ENCODE measurements around the gene CST11.
A peak's percentile ranks its signal among the peaks of the same experiment; 100 is the strongest.

CST11 gene

DNA sequence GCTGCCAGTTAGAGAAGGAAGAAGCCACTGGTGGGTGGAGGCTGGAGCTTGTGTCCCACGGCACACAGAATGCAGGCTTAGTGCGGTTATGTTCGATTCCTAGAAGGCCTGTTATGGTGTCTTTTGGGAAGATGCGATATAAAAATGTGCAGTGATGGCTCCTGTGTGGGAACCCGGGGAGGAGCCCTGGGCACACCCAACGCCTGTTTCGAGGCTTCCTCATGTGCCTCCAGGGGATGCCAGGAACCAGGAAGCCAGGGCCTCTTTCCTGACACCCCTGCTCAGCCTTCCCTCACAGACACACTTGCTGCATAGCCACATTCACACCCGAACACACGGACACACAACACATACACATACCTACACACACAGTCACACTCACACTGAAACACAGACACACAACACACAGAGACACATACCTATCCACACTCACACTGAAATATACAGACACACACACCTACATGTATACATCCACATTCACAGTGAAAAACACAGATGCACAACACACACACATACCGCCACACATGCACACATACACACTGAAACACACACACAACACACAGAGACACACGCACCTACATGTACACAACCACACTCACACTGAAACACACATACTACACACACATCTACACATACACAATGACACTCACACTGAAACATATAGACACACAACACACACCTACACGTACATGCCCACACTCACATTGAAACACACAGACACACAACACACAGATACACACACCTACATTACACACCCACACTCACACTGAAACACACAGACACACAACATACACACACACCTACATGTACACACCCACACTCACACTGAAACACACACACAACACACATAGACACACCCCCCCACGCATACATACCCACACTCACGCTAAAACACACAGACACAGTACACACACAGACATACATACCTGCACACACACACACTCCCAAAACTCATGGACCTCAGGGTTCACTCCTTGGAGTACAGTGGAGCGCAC lies 1.2 kb upstream of the CST11 start:
- DNase-seq (ENCODE audit: low read depth, low spot score), result no peak

DNA sequence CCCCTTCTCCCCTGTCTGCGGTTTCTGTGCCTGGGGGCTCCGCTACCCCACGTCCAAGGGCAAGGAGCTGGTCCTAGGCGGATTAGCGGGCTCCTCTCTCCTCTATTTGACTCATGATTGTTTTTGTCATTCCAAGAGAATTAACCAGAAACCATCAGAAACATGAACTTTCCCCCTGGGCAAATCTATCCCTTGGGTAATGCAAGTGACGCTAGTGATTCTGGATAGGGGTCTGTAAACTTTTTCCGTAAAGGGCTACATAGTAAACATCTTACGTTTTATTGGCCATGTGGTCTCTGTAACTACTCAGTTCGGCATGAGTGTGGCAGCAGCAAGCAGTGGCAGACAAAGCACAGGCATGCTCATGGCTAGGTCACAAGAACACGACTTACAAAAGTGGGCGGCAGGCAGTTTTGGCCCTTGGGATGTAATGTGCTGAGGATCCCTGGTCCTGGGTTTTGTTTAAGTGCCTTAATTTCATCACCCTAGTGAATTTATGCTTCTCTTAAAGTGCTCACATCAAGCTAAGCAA lies 654 bp downstream of the CST11 start:
- no peak for DNase-seq (ENCODE audit: low read depth, low spot score)

DNA sequence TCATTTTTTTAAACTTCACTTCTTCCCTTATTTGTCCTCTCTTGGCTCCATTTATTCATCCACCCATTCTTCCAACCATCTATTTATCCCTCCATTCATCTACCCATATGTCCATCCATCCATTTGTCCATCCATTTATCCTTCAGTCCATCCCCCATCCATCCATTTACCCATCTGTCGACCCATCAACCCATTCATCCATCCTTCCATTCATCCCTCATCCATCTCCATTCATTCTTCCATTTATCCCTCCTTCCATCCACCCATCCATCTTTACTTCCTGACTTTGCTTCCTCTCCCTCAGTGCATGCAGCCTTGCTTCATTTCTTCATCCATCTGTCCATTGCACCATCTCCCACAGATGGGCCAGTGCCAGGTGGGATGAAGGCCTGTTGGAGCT lies 1.8 kb downstream of the CST11 start:
- no peak for DNase-seq (ENCODE audit: low read depth, low spot score)

- no peak for DNase-seq (ENCODE audit: low read depth, low spot score)
Measured at GRCh38 chr20:23449421-23449820, 3.3 kb downstream of the CST11 start.

DNA sequence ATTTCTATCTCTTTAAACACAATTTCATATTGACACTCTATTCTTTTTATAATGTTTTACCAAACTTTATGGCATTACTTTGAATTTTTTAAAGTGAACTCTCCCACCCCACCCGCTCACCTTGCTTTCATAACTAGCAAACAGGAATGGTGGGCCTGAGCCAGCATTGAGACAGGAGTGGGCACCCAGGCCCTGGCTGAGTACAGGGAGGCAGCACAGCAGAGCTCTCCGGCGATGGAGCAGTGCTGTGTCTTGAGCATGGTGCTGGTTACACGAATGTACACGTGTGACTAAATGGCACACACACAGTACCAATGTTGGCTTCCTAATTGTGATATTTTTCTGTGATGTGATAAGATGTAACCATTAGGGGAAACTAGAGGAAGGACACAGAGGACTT lies 4.5 kb downstream of the CST11 start:
- no peak for DNase-seq (ENCODE audit: low read depth, low spot score)

- DNase-seq (ENCODE audit: low read depth, low spot score), result no peak
Measured at GRCh38 chr20:23446505-23446904, 6.2 kb downstream of the CST11 start.

GRCh38 chr20:23445596-23446217 lies 7.0 kb downstream of the CST11 start:
- DNase-seq (ENCODE audit: low read depth, low spot score), result no peak

DNA sequence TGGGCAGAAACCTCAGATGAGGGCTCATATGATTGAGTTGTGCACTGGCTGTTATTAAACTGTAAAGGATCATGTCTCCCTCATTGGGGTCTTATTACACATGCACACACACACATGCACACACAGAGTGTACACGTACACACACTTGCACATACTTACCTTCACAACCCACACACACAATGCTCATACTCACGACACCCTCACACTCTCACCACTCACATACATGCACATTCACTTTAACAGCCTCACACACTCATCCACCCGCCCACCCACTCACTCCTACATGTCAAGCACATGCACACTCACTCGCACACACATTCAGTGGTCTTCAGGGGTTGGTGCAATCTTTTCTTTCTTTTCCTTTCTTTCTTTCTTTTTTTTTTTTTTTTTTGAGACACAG lies 7.8 kb downstream of the CST11 start:
- no peak for DNase-seq (ENCODE audit: low read depth, low spot score)

GRCh38 chr20:23442436-23442835 lies 10.2 kb downstream of the CST11 start:
- no peak for DNase-seq (ENCODE audit: low read depth, low spot score)

DNA sequence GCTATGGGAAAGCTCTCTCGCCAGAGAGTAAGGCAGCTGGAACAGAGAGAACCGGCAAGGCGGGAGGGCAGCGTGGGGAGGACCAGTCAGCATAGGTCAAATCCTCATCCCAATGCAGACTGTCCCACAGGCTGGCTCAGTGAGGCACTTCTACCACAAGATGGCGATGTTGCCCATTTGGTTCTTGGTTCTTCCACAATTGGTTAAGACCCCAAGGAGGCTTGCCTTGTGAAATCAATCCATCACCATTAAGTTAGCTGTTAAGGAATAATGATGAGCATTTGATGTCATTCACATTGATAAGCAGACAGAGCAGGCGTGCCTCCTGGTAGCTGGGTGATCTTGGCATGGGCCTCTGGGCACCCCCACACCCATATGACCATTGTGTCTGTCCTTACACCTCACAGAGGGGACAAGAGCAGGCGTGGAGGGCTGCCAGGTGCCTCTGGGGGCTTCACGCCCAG lies 10.8 kb downstream of the CST11 start:
- peak; percentile 36 for DNase-seq (ENCODE audit: low read depth, low spot score)

DNA sequence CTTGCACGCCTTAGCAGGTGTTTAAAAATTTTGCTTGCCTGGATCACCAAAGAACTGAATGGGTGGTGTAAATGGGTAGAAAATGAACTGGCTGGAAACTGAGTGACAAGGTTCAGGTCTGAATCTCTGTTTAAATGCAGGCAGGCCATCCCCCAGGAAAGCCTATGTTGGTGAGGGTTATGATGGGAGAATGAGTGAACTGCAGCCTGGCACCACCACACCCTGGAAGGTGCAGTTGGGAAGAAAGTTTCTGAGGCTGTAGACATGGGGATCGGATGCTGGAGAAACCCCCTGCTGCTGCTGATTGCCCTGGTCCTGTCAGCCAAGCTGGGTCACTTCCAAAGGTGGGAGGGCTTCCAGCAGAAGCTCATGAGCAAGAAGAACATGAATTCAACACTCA lies 12.7 kb downstream of the CST11 start:
- no peak for DNase-seq (ENCODE audit: low read depth, low spot score)

GRCh38 chr20:23438661-23439060 lies 14.0 kb downstream of the CST11 start:
- DNase-seq (ENCODE audit: low read depth, low spot score), result no peak

DNA sequence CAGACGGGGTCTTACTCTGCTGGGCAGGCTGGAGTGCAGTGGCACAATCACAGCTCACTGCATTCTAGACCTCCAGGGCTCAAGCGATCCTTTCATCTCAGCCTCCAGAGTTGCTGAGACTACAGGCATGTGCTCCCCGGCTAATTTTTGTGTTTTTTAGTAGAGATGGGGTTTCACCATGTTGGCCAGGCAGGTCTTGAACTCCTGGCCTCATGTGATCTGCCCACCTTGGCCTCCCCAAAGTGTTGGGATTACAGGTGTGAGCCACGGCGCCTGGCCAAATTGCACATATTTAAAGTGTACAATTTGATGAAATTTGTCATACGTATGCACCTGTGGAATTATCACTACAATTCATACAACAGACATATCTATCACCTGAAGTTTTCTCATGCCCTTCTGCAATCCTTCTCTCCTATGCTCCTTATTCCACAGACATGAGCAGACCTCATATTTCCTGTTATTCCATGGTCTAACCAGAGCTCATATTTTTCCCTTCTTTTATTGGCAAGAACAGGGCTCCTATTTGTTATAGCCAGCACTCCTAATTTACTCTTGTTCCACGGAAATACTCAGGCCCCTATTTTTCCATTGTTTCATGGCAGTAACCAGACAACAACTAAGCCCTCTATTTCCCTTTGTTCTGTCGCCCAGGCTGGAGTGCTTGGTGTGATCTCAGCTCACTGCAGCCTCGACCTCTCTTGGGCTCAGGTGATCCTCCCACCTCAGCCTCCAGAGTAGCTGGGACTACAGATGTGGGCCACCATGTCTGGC lies 15.4 kb downstream of the CST11 start:
- DNase-seq (ENCODE audit: low read depth, low spot score), result no peak

GRCh38 chr20:23436681-23437080 lies 16.0 kb downstream of the CST11 start:
- DNase-seq (ENCODE audit: low read depth, low spot score), result no peak

DNA sequence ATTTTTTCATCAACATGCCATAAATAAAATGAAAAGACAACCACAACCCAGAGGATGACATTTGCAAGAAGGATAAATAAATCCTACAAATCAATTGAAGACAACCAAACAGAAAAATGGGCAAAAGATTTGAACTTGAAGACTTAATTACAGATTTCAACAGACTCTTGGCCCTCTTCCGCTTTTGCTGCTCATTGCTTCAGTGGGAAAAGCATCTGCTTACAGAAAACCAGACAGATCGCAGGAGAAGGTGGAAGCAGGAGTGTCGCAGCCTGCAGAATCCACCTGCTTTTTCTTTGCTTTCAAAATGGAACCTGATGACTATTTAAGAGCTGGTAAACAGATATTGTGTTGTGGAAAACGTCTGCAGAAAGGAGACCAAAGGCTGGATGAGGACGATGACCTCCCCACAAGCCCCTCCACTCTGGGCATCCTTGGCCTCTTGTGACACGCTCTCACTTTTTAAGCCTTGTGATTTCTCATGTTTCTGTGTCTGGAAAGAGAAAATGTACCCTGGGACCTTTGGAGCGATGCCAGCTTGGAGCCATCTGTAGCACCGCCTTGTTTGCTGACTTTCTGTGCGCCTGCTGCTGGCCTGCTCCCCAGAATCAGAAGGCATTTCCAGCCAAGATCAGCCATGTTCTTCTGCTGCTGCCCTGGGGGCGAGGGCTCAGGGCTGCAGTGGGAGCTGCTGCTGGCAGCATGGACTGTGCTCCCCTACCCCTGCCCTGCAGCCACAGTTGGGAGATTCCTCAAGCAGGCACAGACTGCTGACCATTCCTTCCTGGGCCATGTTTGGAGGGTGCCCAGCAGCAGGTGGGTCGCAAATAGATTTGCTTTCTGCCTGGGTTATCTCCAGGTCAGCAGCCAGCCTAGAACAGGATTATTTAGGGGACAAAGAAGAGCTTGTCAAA lies 16.8 kb downstream of the CST11 start:
- no peak for DNase-seq (ENCODE audit: low read depth, low spot score)

GRCh38 chr20:23434521-23435313 lies 18.0 kb downstream of the CST11 start:
- no peak for DNase-seq (ENCODE audit: low read depth, low spot score)

GRCh38 chr20:23433628-23434027 lies 19.0 kb downstream of the CST11 start:
- no peak for DNase-seq (ENCODE audit: low read depth, low spot score)

DNA sequence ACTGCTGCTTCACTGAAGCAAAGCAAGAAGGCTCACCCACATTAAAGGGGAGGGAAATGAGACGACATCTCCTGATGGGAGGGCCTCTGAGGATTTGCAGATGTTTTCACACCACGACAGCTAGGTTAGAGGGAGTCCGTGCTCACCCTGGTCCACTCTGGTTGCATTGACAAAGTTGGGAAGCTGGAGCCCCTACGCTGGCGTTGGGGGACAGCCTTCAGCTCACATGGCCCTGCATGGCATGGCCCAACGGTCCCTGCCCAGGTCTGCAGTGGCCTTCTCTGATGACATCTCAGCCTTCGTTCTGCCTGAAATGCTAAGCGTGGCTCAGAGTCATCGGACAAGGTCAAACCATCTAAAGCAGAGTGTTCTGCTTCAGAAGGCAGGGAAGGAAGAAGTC lies 27.5 kb downstream of the CST11 start:
- no peak for DNase-seq (ENCODE audit: low read depth, low spot score)

- DNase-seq (ENCODE audit: low read depth, low spot score), result peak; percentile 87
Measured at GRCh38 chr20:23420943-23421931, 31.4 kb downstream of the CST11 start, which contains the start of gene NAPB. Gene NAPB (minus strand): TSS chr20:23421488. CDS start chr20:23421402, 86 bp downstream.

Measured in activated CD4-positive, CD25-positive, alpha-beta regulatory T cell treated with anti-CD3 and anti-CD28 coated beads, Interleukin-2, amount 50 U/mL, for 16 hours (primary cell).